Spleen (tissue), 3 donors: ENCODE data around the gene ABCB8.

Experiments
- POLR2A ChIP-seq, 3 donors: fragments of 450-650 bp; IDR thresholded peaks; one replicate each; pipeline ENCODE4 v1.5.1; 2017; ENCODE audit warnings: antibody characterized with exemption in 3 of 3, mild to moderate bottlenecking in 1 of 3
- POLR2AphosphoS5 ChIP-seq, 3 donors: sonication (generic); formaldehyde crosslinking; IDR thresholded peaks; one replicate each; pipeline ENCODE4 v1.5.1; 2017; ENCODE audit warnings: antibody characterized with exemption in 3 of 3

DNA sequence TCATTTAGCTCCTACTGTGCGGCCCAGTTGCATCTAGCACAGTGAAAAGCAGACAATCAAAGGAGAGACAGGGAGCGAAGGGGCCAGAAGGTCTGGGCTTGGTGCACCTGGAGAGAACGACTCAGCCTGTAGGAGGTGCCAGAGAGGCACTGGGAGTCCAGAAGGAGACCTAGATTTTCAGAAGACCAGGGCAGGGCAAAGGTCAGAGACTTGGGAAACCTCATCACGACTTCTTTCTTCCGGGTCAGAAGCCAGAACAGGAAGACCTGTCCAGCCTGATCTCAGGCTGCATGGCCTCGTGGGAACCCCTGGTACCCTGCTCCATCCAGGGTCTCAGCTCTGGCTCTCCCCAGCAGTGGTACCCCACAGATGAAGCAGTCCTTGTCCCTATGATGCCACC lies 63.2 kb downstream of the ABCB8 start:
- TF ChIP-seq POLR2AphosphoS5 (IDR thresholded peaks at IDR 0.05) = no peak
- no peak for TF ChIP-seq POLR2A (IDR thresholded peaks at IDR 0.05)
